ENCODE data around the gene XKRX.

DNA sequence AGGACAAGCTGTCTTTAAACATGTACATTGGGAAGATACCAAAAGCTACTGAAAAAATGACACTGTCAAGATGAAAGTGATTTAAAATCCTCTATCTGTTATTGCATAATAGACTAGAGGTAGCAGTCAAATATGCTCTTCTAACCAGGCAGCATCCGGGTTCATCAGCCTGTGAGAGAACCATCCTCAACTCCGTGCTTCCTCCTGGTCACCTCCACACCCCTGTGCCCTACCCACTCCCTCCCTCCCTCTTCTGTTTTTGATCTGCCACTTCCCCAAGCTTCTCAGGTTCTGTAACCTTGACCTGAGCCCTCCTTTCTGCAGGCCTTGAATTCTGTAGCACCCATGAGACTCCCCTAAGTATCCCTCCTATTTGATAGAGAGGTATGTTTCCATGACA, 60.4 kb downstream of the XKRX start:
- TF ChIP-seq, protein P1, sequence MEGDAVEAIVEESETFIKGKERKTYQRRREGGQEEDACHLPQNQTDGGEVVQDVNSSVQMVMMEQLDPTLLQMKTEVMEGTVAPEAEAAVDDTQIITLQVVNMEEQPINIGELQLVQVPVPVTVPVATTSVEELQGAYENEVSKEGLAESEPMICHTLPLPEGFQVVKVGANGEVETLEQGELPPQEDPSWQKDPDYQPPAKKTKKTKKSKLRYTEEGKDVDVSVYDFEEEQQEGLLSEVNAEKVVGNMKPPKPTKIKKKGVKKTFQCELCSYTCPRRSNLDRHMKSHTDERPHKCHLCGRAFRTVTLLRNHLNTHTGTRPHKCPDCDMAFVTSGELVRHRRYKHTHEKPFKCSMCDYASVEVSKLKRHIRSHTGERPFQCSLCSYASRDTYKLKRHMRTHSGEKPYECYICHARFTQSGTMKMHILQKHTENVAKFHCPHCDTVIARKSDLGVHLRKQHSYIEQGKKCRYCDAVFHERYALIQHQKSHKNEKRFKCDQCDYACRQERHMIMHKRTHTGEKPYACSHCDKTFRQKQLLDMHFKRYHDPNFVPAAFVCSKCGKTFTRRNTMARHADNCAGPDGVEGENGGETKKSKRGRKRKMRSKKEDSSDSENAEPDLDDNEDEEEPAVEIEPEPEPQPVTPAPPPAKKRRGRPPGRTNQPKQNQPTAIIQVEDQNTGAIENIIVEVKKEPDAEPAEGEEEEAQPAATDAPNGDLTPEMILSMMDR (conservative IDR thresholded peaks at IDR 0.05 in 1 of 2, IDR thresholded peaks at IDR 0.05 in 1 of 2; ENCODE audit: low read depth in 1 of 2, low read length in 2 of 2) = no peak
- TF ChIP-seq EZH2 (IDR thresholded peaks at IDR 0.05; ENCODE audit: low read length, missing control alignments) = no peak
